Lower lobe of right lung (tissue), 2 donors: ENCODE data around the gene SLC25A3. TPM values are rescaled to one million over a fixed set of nuclear protein-coding genes. Genes with fewer than 3 reads are reported as not detected.
"Not testable (repeated sequence)": the region's sequence is repeated elsewhere in the genome, so short reads cannot be mapped to it uniquely, and the experiment has no call there.

Experiments used
- ATAC-seq, 2 donors: fragments of 200-7000 bp; cut with Tn5 transposase; one replicate each; pipeline ENCODE4 v1.9.1; 2020 to 2022; ENCODE audit warnings: mild to moderate bottlenecking in 2 of 2, moderate library complexity in 2 of 2
- DNase-seq: peaks from one replicate; pipeline ENCODE4 v3.0.0-alpha.2; 2020
- H3K27ac ChIP-seq: fragments of 200-600 bp; one replicate; pipeline ENCODE4 v1.8.0; 2022
- H3K27me3 ChIP-seq: fragments of 200-600 bp; one replicate; pipeline ENCODE4 v1.8.0; 2022; ENCODE audit warnings: low read depth
- H3K36me3 ChIP-seq: fragments of 200-600 bp; one replicate; pipeline ENCODE4 v1.8.0; 2022; ENCODE audit warnings: mild to moderate bottlenecking
- H3K4me1 ChIP-seq: fragments of 200-600 bp; one replicate; pipeline ENCODE4 v1.8.0; 2022
- H3K4me3 ChIP-seq: fragments of 200-600 bp; one replicate; pipeline ENCODE4 v1.8.0; 2022; ENCODE audit warnings: mild to moderate bottlenecking
- H3K9me3 ChIP-seq: fragments of 200-600 bp; one replicate; pipeline ENCODE4 v1.8.0; 2022
- intact Hi-C: fragments of 100-400 bp; cut with DNase I; formaldehyde crosslinking; loops from one replicate; pipeline ENCODE4 v1.11.0; 2022
- total RNA-seq: library from RNA; stranded (reverse); fragmentation: NEBNext Ultra II Directional; extraction: Animal tissue kit (Norgen Biotek cat#: 25700); gene quantifications from one replicate; pipeline ENCODE4 v1.2.1, GENCODE V29; 2021
- TF ChIP-seq, protein P1 (sequence below): fragments of 200-600 bp; IDR thresholded peaks from one replicate; pipeline ENCODE4 v1.8.0; 2022; ENCODE audit warnings: antibody characterized with exemption, mild to moderate bottlenecking
- donor health status: DM: no; HTN: yes; CAD: no; lungs with severe emphysema.

SLC25A3 gene
- total RNA-seq, 1 donor from 2014 or later: 348 TPM

- Histone ChIP-seq H3K27me3 (no peaks in the 10 kb centered on the region), H3K36me3 (no peaks in the 10 kb centered on the region), H3K4me3 (no peak overlapping the region), H3K27ac (no peak overlapping the region), H3K4me1 (no peaks in the 10 kb centered on the region), H3K9me3 (no peaks in the 10 kb centered on the region)
- ATAC-seq: no peak
- DNase-seq: no peak
- TF ChIP-seq, protein P1, sequence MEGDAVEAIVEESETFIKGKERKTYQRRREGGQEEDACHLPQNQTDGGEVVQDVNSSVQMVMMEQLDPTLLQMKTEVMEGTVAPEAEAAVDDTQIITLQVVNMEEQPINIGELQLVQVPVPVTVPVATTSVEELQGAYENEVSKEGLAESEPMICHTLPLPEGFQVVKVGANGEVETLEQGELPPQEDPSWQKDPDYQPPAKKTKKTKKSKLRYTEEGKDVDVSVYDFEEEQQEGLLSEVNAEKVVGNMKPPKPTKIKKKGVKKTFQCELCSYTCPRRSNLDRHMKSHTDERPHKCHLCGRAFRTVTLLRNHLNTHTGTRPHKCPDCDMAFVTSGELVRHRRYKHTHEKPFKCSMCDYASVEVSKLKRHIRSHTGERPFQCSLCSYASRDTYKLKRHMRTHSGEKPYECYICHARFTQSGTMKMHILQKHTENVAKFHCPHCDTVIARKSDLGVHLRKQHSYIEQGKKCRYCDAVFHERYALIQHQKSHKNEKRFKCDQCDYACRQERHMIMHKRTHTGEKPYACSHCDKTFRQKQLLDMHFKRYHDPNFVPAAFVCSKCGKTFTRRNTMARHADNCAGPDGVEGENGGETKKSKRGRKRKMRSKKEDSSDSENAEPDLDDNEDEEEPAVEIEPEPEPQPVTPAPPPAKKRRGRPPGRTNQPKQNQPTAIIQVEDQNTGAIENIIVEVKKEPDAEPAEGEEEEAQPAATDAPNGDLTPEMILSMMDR: no peak
- intact Hi-C loops: no loop called here
These were observed 33.8 kb upstream of the SLC25A3 start for GRCh38 chr12:98559666-98560065.

GRCh38 chr12:98561846-98562245 is 31.6 kb upstream of the SLC25A3 start:
- Histone ChIP-seq H3K4me1 (no peaks in the 10 kb centered on the region), H3K9me3 (no peaks in the 10 kb centered on the region), H3K4me3 (no peak overlapping the region), H3K27me3 (no peaks in the 10 kb centered on the region), H3K36me3 (no peaks in the 10 kb centered on the region), H3K27ac (no peak overlapping the region)
- ATAC-seq: no peak
- intact Hi-C loops: no loop called here
- TF ChIP-seq, protein P1: no peak
- no peak for DNase-seq

GRCh38 chr12:98572010-98572409 is 21.5 kb upstream of the SLC25A3 start:
- no peaks in the 10 kb centered on the region for H3K36me3 ChIP-seq
- H3K27me3 ChIP-seq: no peaks in the 10 kb centered on the region
- H3K9me3 ChIP-seq: no peaks in the 10 kb centered on the region
- TF ChIP-seq, protein P1: no peak
- DNase-seq: no peak
- intact Hi-C loops: no loop called here
- H3K4me3 ChIP-seq: no peak overlapping the region
- no peak for ATAC-seq
- no peak overlapping the region for H3K27ac ChIP-seq
- no peaks in the 10 kb centered on the region for H3K4me1 ChIP-seq

- Histone ChIP-seq H3K36me3 (no peaks in the 10 kb centered on the region), H3K4me3 (no peak overlapping the region), H3K27ac (no peak overlapping the region), H3K9me3 (no peaks in the 10 kb centered on the region), H3K4me1 (no peaks in the 10 kb centered on the region), H3K27me3 (no peaks in the 10 kb centered on the region)
- DNase-seq (no peak), ATAC-seq (no peak)
- intact Hi-C loops: no loop called here
- TF ChIP-seq, protein P1: no peak
These were observed 19.4 kb upstream of the SLC25A3 start for GRCh38 chr12:98574110-98574509.

- H3K36me3 ChIP-seq: no peaks in the 10 kb centered on the region
- ATAC-seq: no peak
- DNase-seq: no peak
- H3K27me3 ChIP-seq: no peaks in the 10 kb centered on the region
- no peak overlapping the region for H3K4me3 ChIP-seq
- H3K9me3 ChIP-seq: no peaks in the 10 kb centered on the region
- no peak overlapping the region for H3K27ac ChIP-seq
- TF ChIP-seq, protein P1: no peak
- H3K4me1 ChIP-seq: no peaks in the 10 kb centered on the region
- intact Hi-C loops: no loop called here
These were observed 18.5 kb upstream of the SLC25A3 start for GRCh38 chr12:98575013-98575412.

DNA sequence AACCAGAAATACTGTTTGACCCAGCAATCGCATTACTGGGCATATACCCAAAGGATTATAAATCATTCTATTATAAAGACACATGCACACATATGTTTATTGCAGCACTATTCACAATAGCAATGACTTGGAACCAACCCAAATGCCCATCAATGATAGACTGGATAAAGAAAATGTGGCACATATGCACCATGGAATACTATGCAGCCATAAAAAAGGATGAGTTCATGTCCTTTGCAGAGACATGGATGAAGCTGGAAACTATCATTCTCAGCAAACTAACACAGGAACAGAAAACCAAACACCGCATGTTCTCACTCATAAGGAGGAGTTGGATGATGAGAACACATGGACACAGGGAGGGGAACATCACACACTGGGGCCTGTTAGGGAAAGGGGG is 16.7 kb upstream of the SLC25A3 start:
- H3K36me3 ChIP-seq, ATAC-seq, H3K4me3 ChIP-seq, H3K4me1 ChIP-seq, H3K9me3 ChIP-seq, DNase-seq, H3K27me3 ChIP-seq, H3K27ac ChIP-seq, intact Hi-C loops: not testable (repeated sequence)
